Right lung (tissue), 5 donors: ENCODE data around the gene DOK3. TPM values are rescaled to one million over a fixed set of nuclear protein-coding genes. Genes with fewer than 3 reads are reported as not detected.

ENCODE experiments used
- DNase-seq, 2 donors: peaks; one replicate each; pipeline ENCODE4 v3.0.0-alpha.2; 2013
- polyA plus RNA-seq, 5 donors: library from polyadenylated mRNA; unstranded; fragments of 120-200 nt; gene quantifications; one replicate each; pipeline versions ENCODE4 v1.2.1 to v1.2.3, GENCODE V29; 2013; ENCODE audit warnings: inconsistent platforms in 1 of 5, low replicate concordance in 1 of 5; ENCODE audit not compliant: insufficient read length in 5 of 5, insufficient read depth in 1 of 5

The DOK3 gene
- polyA plus RNA-seq, 5 donors = 5.6 to 6.6 (median 6.4) TPM

DNA sequence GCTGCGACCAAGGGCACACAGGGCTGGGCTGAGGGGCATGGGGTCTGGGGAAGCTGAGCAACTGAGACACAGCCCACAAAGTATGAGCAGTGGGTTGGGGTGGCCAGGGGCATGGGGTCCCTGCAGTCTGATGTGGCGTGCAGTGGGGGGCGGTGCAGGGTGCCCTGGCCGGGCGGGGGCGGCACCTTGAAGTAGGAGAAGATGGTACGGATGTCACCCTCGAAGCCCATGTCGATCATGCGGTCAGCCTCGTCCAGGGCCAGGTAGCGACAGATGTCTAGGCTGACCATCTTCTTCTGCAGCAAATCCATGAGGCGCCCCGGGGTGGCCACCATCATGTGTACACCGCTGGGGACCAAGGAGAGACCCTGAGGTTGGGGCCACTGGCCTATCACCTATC lies 3.9 kb upstream of the DOK3 start:
- DNase-seq = no peak

DNA sequence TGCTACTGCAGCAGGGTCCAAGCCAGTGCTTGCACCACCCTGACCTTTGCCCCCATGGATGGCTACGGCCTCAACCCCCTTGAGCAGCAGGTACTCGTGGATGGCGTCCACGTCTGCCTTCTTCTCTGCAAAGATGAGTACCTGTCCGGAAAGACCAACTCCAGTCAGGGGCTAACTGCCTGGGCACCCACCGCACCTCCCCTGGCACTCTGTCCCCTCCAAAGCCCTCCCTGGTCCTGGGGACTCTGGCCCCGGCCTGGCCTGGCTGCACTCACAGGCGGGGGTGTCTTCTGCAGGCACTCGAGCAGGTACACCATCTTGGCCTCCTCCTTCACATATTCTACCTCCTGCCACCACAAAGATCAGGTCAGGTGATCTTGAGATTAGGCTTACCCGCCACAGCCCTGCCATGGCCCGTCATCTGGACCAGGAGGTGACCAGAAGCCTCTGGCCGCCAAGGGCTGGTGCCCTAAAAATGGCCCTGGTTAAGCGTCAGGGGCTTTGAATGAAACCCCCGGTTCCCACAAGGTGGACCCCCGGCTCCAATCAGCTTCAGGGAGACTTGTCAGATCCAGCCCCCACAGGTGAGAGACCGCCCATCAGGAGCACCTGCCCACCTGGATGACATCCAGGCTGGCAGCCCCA lies 3.2 kb upstream of the DOK3 start:
- DNase-seq = no peak

DNA sequence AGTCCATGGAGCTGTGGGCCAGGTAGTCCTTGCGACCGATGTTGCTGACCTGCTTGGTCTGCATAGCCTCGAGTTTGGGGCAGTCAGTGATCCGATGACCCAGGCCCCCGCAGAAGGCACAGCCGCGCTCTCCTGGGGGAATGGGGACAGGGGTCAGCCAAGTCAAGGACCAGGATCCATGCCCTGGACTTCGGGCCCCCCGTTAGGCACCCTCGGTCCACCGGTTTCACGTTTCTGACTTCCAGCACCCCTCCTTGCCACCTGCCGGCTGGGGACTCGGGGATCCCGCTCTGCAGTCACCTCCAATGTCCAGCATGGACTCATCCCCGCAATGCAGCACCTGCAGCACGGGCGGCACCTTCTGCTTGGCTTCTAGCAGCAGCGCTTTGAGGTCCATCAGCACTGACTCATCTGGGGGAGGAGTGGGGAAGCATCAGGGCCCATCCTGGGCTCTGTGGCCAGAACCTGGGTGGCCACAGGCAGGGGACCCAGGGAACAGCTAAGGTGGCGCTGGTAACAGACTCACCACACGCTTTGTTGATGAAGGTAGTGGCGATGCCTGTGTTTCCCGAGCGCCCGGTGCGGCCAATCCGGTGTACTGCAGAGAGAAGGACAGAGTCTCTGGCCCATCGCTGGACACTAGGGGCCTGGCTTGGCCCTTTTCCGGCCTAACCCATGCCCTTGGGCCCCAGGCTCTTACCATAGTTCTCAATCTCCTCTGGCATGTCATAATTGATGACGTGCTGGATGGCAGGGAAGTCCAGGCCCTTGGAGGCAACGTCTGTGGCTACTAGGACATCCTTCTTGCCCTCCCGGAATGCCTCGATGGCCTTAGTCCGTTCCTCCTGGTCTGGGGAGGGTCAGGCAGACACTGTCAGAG lies 2.4 kb upstream of the DOK3 start:
- DNase-seq = no peak

DNA sequence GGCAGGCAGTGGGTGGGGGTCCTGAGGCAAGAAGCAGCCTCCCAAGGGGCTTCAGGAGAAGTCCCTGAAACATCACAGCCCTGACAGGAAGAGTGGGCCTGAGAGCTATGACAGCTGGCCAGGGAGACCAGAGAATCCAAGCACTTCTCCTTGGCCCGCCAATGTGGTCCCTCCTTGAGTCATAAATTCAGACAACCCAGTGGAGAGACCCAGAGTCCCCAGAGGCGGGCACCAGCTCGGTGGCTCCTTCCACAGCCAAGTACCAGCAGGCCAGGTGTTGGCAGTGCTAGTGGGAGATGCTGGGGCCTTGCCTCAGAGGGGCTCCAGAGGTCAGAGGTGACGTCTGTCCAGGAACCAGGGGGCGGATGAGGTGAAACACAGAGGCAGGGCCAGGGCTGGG lies 1.6 kb upstream of the DOK3 start:
- no peak for DNase-seq

DNA sequence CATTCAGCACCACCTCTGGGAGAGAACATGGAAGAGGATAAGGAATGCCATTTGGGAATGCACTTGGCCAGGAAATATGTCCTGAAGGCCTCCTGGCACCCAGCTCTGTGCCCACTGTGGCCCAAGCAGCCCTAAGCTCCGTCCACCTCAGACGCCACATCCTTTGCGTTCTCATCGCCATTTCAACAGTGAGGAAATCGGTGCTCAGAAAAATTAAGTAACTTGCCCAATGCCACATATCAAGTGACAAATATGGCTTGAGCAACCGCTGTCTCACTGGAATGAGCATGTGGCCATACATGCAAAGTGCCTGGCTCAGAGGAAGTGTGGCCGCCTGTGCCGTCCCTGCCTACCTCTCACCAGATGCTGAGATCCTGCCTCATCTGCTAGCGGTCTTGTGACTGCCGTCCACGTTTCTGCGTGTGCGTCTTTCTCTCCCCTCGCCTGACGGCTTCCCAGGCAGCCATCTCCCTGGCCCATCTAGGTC lies 984 bp upstream of the DOK3 start:
- DNase-seq = no peak

DNA sequence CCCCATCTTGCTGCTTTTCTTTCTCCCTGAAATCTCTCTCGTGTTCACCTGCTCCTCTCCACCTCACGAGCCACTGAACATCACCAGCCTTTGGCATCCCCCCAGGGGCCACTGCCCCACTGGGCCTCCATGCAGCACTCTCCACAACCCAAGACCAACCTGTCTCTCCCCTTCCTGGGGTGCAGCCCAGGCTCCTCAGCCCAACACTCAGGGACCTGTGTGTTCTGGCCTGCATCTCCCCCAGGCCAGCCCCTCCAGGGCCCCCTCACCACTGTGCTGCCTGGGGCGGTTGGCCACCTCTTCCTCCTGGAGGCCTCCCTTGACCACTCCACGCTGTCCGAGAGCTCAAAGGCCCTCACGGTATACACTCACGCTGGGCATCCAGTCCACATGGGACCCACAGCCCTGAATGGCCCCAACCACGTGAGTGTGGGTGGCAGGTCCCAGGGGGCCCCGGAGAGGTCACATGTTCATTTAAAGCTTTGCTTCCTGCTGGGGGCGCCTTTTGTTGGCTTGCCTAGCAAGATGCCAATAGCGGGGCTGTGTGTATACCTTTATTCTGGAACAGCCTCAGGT lies 453 bp upstream of the DOK3 start:
- DNase-seq = no peak

DNA sequence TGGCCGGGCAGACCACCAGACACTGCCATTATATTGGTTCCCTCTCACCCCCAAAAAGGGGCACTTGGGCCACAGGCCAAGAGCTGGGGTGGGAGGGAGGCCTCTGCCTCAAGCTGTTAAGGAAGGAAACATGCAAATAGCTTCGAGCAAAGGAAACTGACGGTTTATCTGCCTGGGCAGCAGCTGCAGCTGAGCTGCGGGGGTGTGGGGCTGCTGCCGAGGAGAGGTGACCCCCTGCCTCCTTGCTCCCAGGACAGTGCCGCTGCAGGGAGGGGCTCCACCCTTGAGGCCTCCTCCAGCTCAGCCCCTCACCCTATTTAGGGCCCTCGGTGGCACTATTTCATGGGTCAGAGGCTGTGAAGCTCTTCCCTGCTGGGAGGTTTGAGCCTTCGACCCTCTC lies 789 bp downstream of the DOK3 start:
- DNase-seq = no peak

DNA sequence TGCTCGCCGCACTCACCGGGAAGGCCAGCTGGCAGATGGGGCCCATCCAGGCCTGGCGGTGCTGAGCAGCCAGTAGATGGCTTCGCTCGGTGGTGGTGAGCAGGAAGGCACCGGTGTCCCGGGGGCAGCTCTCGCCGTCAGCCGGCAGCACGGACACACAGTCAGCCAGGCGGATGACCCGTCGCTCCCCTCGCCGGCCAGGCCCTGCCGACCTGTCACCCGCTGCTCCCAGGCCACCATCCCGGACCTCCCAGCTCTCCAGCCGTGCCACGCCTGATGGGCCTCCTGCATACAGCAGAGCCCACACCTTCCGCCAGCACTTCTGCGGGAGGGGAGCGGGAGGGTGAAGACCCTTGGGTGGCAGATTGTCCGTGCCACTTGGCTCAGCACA lies 1.4 kb downstream of the DOK3 start:
- no peak for DNase-seq

DNA sequence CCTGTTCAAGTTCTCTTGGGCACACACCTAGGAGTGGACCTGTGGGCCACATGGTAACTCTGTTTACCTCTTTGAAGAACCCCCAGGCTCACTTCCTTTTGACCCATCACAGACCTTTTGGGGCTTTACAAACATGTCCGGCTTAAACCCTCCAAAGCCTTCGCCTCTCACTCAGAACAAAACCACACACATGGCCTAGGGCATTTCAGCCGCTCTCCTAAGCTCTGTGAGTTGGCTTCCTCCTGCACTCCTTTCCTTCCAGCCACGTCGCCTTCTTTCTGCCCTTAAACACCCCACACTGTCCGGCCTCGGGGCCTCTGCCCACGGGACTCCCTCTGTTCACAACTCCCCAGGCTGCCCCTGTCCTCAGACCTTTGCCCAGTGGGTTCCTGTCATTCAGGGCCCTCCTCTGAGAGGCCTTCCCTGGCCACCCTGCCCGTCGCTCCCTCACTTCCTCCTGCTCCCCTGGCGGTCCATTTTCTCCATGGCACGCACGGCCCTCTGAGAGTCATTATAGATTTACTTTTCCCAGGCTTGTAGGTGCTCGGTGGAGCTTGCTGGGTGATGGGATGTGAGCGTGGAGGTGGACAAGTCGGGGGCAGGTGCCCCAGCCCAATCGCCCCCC lies 1.9 kb downstream of the DOK3 start:
- DNase-seq = no peak

DNA sequence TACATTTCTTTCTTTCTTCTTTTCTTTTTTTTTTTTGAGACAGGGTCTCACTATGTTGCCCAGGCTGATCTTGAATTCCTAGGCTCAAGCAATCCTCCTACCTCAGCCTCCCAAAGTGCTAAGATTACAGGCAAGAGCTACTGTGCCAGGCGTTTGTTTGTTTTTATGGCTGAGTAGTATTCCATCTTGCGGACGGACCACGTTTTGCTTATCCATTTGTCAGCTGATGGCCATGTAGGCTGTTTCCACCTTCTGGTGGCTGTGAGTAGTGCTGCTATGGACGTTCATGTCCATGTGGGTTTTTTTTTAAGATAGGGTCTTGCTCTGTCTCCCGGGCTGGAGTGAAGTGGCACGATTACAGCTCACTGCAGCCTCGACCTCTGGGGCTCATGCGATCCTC lies 2.5 kb downstream of the DOK3 start:
- no peak for DNase-seq

DNA sequence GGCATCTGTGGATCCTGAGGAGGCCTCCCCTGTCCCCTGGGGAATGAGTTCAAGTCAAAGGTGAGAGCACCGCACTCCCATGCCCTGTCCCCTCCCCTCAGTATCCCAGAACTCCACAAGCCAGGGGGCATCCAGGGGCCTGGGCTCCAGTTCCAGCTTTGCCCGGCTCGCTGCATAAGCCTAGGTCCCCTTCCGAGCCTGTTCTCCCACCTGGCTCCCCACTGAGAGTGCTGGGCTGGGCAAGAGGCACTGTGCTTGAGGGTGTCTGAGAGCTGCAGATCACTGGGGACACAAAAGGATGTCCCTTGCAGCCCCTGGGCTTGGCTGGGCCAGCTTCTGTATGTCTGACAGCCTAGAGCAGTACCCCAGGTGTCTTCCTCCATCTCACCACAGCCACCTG lies 4.6 kb downstream of the DOK3 start:
- no peak for DNase-seq

DNA sequence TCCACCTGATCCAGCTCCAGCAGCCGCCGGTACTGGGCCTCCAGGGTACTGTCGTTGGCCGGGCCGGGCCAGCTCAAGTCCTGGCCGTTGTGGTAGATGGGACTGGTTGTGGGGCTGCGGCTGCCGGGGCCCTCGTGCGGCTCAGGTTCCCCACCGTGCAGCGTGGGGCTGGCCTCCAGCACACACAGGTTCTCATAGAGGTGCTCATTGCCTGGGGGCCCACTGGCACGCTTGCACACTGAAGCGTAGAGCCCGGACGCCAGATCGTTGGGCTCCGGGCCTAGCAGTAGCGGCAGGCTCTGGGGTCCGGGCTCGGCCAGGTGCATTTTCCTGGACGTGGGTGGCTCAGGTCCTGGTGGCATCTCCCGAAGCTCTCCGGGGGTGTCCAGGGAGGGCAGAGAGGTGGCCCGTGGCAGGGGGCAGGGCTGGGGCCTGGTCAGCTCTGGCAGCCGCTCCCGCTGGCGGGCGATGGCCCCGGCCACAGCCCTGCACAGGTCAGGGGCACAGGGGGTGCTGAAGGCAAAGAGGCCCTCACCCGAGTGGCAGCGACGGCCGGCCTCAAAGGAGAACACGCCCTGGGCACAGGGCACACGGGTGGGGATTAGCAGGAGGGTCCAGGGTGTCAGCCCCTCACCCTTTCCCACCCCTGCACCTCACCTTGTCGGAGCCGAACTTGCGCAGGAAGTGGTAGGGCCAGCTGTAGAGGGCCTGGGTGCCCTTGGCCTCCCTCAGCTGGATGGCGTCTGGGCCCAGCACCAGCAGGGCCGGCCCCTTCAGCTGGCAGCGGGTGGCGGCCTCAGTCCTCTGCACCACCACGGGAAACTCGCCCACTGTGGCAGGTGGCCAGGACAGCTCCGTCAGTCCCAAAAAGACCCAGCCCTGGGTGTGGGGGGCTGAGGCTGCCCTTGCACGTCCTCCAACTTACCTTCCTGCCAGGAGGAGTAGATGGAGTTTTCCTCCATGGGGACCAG lies 5.3 kb downstream of the DOK3 start:
- DNase-seq = no peak

DNA sequence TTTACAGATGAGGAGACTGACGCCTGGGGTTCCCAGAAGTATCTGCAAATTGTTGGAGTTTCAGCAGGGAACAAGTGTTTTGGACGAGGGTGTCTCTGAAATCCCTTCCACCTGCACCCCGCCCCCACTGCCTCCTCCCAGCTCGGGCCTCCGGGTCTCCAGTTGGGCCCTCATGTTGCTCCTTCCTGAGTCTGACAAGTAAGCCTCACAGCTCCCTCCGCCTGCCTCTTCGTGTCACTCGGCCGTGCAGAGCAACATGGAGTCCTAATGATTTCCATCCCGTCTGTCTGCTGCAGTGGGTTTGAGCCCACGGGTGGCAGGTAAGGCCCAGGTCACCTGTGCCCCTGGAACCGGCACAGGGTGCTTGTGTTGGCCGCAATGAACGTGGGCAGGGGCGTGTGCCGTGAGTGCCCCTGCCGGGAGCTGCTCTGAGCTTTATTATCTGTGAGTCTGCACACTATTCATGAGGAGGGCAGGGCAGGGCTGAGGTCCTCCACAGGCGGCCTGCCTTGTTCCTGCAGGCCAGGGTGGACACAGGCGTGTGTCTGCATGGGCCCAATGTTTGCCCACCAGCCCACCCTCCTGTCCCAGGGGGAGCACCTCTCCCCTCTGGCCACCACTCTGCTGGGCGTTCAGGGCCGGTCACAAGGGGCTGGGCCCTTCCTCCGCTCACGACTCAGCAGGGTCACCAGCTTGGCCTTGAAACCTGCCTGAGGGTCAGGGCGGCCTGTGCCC lies 6.1 kb downstream of the DOK3 start:
- no peak for DNase-seq

DNA sequence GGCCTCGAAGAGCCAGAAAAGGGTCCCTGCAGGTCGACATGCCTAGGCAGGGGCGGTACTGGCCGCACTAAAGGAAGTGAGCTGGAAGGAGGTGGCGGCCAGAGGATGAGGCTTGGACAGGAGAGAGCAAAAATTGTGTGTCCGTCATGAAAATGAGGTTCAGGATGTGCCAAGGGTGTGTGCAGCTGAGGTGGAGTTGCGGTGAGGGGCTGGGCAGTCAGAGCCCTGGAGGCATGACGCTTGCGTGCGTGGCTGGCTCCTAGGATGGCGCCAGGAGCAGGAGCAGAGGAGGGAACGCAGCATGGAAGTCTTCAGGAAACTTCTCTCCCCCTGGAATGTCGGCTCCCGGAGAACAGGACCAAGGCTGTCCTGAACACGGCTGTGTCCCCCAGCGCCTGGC lies 6.7 kb downstream of the DOK3 start:
- DNase-seq = no peak

DNA sequence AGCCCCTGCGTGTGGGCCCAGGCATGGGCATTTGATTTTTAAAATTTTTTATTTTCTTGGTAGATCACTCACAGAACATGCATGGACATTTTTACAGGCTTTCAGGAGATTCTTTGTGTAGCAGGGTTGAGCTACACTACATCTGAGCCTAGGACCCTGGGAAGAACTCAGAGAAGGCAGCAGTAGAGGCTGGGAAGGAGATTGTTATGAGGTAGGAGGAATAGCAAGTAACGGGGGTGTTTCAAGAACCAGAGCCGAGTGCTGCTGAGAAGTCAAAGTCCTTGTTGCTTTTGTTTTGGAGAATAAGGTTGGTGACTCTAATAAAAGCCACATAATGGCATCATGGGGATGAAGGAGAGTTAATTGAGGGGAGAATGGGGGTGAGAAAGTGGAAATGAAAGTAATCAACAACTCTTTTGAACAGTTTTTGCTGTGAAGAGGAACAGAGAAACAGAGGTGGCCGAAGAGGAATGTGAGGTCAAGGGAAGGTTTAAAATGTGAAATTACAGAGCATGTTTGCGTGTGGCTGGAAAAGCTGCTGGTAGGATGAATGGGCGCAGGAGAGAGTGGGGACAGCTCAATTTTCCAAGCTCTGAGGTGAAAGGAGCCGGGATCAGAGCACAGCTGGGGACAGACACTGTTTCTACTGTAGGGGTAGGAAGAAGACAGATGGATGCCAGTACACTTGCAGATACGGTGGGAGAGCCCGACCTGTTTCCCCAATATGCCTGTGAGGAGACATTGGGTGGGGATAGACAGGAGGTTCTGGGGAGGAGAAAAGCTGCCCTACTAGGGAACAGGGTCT lies 7.5 kb downstream of the DOK3 start:
- DNase-seq = no peak

DNA sequence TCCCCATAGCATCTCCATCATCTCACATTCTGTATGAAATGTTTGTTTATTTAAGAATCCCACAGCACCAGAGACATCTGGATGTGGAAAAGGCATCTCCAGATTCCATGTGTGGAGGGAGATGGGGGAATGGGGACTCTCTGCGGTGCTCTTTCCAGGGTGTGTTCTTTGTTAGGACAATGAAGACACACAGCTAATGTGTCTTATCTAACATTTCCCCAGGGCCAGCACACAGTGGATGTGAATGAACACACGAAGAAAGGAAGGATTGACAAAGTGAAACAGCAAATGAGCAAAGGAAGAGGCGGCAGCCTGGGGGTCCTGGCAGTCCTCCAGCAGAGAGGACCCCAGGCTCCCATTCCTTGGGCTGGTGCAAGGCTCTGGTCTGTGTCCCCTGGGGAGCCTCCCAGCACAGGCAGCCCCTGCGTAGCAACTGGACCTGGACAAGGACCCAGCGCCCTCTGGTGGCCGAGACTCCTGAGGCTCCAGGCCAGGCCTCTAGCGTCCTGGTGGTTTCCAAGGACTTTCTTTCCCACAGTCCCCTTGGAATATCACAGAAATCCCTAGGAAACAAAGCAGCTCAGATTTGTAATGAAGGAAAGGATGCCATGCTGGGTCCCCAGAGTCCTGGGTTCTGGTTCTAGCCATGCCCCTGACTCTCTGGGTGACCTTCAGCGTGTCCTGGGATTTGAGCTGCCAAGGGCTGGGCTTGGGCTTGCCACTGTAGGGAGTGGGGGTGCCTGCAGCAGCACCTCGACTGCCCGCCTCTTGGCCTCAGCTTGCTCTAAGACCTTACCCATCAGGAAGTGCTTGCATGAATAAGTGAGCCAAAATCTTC lies 8.7 kb downstream of the DOK3 start:
- DNase-seq = peak; percentile 75 to 86

DNA sequence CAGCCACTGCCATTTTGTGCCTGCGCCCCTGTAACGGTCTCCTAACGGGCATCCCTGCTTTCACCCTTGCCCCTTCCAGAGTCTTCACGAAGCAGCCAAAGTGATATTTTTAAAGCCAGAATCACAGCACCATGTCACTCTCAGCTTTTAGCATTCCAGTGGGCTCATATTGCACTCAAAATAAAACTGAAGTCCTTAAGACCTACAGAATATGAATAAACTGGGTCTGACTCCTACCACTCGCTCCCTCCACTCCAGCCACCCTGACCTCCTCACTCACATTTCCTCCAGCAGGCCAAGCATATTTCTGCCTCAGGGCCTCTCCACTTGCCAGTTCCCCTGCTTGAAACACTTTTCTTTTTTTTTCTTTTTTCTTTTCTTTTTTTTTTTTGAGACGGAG lies 9.8 kb downstream of the DOK3 start:
- DNase-seq = no peak

DNA sequence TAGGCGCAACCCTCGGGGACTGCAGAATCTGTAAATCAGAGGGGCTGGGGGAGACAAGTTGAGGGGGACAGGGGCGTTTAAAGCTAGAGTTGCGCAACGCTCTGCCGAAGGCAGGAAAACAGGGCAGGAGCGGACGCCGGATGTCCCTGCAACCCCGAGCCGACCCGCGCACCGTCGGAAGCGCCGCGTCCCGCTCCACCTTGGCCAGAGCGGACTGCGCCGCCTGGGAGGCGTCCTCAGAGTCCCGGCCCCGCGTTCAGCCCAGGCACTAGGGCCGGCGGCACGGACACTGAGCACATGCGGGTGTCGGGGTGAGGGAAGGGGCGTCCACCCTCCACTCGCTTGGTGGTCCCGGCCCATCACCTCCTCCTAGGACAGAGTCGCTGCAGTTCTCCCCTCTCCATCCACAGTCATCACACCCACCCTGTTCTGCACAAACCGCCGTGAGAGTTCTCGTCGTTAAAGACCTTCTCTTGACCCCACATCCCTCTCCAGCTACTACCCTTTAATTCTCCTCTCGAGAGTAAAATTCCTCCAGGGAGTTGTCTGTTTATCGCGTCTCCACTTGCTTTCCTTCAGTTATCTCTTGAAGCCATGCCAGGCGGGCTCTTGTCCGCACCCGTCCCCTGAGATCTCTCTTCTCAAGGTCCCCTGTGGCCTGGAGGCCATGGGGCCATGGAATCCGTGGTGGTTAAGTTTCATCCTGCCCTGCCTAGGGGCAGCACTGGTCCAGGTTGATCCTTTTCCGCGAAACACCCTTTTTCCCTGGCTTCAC lies 11.4 kb downstream of the DOK3 start:
- DNase-seq = no peak
